ENCODE results near the gene PALM. TPM values are rescaled to one million over a fixed set of nuclear protein-coding genes. Genes with fewer than 3 reads are reported as not detected.
"Not testable (repeated sequence)": the region's sequence is repeated elsewhere in the genome, so short reads cannot be mapped to it uniquely, and the experiment has no call there.

PALM gene
- polyA plus RNA-seq, 1 donor: 36.5 TPM

DNA sequence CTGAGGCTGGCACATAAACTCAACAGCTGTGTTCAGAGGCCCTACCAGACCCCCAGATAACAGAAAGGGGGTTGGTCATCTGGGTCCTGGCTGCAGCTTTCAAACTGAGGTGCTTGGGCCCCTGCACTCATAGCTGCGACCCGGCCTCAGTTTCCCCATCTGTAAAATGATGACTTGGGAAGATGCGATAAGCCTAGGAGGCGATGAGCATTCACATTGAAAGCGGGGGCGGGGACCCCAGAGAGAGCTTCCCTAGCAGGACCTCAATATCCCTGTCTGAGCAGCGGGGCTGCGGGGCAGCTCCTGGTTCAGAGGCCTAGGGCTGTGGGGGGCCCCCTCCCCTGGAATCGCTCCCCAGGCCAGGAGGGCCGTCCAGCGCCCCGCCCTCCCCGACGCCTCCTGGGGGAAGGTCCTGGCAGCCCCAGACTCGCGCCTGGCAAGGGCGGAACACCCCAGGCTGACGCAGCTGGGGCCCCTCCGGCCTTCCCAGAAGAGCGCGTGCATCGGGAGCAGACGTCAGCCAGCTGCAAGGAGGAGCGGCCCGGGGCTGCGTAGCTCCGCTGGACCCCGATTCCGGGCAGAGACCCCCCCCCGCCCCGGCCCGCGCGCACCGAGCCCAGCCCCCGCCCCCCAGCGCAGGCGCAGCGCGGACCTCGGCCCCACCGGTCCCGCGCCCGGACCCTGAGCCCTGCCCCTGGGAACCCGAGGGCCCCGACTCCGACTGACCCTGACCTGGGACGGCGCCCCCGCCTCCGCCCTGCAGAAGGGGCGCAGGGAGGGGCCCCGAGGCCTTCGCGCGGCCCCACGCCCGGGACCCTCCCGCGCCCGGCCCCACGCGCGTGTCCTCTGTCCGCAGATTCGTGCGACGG is 29.1 kb upstream of the PALM start:
- no peak for DNase-seq (ENCODE audit: low read depth)

DNA sequence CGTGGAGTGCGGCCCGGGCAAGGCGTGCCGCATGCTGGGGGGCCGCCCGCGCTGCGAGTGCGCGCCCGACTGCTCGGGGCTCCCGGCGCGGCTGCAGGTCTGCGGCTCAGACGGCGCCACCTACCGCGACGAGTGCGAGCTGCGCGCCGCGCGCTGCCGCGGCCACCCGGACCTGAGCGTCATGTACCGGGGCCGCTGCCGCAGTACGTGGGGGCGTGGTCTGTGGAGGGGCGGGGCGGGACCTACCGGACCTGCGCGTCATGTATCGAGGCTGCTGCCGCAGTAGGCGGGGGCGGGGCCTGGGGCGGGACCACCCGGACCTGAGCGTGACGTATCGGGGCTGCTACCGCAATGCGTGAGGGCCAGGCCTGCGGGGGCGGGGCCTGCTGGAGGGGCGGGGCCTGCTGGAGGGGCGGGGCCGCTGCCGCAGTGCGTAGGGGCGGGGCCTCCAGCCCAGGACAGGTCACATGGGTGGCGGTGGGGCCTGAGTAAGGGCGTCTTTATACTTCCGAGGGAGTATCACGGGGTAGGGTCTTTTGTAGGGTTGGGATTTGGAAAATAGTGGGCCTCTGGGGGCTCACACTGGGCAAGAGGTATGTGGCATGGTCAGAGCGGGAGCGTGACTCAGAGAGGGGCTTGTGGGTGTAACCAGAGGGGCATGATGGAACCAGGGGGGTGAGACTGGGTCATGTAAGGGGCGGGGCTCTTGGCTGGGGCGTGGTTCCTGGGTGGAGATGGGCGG is 28.3 kb upstream of the PALM start:
- peak; percentile 77 for DNase-seq (ENCODE audit: low read depth)

DNA sequence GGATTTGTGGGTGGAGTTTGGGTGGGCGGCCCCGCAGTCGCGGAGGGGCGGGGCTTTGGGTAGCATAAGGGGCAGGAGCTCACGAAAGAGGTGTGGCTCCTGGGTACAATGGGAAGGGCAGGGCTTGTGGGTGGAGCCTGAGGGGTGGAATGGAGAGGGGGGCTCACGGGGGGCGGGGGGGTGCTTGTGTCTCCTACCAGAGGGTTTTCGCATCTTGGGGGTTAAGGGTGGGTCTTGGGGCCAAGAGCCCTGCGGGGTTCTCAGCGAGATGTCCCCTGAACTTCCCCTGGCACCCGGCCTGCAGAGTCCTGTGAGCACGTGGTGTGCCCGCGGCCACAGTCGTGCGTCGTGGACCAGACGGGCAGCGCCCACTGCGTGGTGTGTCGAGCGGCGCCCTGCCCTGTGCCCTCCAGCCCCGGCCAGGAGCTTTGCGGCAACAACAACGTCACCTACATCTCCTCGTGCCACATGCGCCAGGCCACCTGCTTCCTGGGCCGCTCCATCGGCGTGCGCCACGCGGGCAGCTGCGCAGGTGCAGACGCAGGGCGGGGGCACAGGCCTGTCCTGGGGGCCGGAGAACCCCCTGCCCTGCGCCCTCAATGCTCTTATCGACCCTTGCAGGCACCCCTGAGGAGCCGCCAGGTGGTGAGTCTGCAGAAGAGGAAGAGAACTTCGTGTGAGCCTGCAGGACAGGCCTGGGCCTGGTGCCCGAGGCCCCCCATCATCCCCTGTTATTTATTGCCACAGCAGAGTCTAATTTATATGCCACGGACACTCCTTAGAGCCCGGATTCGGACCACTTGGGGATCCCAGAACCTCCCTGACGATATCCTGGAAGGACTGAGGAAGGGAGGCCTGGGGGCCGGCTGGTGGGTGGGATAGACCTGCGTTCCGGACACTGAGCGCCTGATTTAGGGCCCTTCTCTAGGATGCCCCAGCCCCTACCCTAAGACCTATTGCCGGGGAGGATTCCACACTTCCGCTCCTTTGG is 27.4 kb upstream of the PALM start:
- no peak for DNase-seq (ENCODE audit: low read depth)

DNA sequence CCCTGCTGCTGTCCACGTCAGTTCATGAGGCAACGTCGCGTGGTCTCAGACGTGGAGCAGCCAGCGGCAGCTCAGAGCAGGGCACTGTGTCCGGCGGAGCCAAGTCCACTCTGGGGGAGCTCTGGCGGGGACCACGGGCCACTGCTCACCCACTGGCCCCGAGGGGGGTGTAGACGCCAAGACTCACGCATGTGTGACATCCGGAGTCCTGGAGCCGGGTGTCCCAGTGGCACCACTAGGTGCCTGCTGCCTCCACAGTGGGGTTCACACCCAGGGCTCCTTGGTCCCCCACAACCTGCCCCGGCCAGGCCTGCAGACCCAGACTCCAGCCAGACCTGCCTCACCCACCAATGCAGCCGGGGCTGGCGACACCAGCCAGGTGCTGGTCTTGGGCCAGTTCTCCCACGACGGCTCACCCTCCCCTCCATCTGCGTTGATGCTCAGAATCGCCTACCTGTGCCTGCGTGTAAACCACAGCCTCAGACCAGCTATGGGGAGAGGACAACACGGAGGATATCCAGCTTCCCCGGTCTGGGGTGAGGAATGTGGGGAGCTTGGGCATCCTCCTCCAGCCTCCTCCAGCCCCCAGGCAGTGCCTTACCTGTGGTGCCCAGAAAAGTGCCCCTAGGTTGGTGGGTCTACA is 25.9 kb upstream of the PALM start:
- DNase-seq (ENCODE audit: low read depth): no peak

DNA sequence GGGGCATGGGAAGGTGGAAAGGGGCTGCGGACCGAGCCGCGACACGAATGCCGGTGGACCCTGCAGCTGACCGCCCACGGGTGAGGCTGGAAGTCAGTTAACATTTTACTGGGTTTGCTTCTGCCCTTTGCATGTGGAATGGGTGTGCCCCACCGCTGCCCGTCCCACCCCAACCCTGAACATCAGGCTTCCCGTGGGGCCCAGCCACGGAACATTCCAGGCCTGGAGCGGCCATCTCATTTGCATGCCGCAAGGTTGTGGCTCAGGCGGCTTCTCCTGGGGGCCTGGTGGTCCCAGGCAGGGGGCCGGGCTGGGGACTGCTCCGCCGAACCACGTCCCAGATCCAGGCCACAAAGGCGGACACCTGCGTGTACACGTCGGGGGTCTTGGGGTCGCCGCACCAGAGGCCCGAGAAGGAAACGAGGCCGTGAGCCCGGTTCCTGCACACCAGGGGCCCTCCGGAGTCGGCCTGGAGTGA is 23.2 kb upstream of the PALM start:
- DNase-seq (ENCODE audit: low read depth): no peak

DNA sequence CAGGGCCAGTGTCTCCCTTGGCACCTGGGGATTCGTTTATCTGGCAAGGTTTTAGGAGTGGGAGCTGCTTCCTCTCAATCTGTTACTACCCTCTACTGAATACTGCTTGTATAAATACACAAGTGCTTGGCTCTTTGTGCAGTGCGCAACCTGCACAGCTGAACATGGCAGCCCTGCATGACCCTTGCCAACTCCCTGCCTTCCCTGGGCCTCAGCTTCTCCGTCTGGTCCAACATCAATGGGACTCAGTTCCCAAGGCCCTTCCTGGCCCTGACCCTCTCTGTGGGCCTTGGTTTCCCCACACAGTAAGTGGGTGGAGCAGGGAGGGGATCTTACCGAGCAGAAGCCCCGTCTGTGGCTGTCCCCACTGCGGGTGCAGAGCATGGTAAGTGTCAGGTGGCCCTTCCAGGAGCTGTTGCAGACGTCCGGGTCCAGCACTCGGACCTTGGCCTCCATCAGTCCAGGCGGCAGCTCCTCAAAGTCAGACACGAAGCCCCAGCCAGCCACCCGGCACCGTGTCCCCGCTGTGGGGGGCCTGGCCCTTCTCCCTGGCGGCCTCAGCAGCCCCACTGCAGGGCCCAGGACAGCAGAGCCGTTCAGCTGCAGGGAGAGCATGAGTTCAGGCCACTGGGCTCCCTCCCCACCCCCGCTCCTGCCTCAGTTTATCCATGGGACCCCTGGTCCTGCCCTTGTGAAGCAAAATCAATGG is 22.0 kb upstream of the PALM start:
- no peak for DNase-seq (ENCODE audit: low read depth)

DNA sequence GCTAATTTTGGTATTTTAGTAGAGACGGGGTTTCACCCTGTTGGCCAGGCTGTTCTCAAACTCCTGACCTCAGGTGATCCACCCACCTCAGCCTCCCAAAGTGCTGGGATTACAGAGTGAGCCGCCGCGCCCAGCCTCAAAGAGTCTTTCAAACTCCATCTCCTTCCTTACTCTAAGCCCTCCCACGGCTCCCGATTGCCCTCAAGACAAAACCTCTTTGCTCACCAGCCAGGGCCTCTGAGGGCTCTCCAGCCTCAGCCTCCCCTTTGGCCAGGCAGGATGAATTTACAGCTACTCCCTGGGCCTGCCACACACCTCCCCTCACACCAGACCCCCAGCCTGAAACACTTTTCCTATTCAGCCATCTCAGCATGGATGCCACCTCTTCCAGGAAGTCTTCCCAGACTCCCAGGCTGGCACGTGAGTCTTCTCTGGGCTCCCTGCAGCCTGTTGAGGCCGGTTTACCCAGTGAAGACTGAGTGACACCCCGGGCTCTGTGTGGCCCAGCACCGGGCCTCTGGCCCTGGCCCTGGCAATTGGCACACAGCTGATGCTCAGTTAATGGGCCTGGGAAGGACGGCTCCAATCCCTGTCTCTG is 21.1 kb upstream of the PALM start:
- DNase-seq (ENCODE audit: low read depth): no peak

DNA sequence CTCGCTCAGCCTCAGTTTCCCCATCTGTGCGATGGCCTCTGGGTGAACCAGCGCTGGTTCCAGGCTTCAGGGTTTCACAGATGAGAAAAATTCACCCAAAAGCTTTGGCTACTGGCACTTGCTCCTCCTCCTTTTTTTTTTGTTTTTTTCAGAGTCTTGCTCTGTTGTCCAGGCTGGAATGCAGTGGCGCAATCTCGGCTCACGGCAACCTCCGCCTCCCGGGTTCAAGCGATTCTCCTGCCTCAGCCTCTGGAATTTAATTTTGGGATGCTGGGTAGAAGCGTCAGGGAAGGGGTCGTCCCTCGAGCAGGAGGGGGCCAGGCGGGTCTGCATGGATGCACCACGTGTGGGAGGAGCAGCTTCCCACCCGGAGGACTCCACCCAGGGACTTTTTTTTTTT is 20.5 kb upstream of the PALM start:
- DNase-seq (ENCODE audit: low read depth): no peak

DNA sequence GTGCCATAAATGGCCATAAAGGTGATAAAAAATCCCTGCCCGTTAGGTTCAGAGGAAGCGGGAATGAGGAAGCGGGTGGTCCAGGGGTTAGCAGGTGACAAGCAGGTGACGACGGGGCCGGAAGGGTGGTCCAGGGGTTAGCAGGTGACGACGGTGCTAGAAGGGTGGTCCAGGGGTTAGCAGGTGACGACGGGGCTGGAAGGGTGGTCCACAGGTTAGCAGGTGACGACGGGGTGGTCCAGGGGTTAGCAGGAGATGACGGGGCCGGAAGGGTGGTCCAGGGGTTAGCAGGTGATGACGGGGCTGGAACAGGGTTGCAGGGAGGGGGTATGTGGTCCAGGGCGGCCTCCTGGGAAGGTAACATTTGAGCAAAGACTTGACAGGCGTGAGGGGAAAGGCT is 19.7 kb upstream of the PALM start:
- no peak for DNase-seq (ENCODE audit: low read depth)

DNA sequence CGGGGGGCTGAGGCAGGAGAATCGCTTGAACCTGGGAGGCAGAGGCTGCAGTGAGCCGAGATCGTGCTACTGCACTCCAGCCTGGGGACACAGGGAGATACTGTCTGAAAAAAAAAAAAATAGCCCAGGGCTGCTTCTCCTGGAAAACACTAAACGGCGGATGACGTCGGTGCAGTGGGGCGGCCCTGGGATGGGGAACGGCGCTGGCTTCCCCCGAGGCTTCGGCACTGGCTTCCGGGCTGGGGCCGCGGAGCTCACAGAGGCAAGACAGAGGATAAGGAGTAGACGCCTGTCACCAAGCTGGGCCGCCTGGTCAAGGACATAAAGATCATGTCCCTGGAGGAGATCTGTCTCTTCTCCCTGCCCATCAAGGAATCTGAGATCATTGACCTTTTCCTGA is 18.5 kb upstream of the PALM start:
- no peak for DNase-seq (ENCODE audit: low read depth)

DNA sequence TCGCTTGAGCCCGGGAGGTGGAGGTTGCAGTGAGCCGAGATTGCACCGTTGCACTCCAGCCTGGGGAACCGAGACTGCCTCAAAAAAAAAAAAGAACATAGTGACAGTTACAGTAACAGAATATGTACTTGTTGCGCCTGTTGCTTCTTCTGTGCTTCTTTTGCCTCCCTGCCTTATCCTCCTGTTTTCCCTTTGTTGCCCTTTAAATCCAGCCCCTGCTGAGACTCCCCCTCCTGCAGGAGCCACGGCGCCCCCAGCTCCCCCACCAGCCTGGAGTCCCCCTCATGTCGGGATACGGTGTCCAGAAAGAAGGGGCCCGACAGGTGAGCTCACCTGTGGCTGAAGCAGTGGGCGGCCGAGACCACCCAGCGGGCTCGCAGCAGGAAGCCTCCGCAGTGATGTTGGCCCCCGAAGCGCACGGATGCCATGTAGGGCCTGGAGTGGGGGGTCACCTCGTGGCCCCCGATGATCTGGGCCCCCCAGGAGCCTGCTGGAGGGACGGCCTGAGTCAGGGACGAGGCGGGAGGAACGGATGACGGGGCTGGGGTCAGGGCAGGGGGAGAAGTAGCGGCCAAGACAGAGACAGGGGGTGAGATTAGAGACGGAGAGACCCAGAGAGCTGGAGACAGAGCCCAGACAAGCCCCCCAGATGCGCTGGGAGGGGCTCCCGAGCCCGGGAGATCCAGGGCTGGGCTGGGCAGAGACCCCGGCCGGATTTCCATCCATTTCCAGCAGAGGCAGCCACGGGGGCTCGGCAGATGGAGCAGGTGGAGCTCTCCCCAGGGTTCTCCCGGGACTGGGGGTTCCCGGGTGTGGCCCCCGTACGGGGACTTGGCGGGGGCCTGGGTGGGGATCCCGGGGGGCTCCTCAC is 14.0 kb upstream of the PALM start:
- DNase-seq (ENCODE audit: low read depth): no peak

DNA sequence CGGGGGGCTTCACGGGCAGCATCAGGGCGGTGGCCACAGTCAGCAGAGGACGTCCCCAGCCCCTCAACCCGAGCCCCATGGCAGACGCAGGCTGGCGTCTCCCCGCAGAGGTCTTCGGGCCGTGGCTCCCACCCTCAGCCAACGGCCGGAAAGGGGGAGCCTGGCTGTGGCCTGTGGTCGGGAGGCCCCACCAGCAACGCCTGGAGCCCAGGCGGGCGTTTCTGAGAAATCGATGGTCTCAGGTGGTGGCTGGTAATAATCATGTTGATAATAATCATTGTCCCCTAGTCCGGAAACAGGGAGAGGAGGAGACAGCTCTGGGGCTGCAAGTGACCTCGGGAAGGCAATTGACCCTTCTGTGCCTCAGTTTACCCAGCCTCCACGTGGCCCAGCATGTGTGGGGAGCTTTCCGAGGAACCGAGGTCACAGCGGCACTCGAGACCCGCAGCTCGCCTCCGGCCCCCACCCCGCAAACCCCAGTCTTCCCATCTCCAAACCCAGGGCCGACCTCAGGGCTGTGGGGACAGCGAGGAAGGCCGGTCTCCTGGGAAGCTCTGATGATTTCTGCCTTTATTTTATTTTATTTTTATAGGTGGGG is 13.3 kb upstream of the PALM start, which contains the start of gene PRSS57:
TSS of gene PRSS57 (minus strand) at position 101 of the 598 bp plus-strand sequence. CDS start at position 79, 22 bp downstream.
- no peak for DNase-seq (ENCODE audit: low read depth)

DNA sequence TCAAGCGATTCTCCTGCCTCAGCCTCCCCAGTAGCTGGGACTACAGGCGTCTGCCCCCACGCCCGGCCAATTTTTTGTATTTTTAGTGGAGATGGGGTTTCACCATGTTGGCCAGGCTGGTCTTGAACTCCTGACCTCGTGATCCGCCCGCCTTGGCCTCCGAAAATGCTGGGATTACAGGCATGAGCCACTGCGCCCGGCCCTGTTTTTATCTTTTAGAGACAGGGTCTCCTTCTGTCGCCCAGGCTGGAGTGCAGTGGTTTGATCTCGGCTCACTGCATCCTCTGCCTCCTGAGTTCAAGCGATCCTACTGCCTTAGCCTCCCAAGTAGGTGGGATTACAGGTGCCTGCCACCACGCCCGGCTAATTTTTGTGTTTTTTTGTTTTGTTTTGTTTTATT is 10.2 kb upstream of the PALM start:
- DNase-seq (ENCODE audit: low read depth): not testable (repeated sequence)

DNA sequence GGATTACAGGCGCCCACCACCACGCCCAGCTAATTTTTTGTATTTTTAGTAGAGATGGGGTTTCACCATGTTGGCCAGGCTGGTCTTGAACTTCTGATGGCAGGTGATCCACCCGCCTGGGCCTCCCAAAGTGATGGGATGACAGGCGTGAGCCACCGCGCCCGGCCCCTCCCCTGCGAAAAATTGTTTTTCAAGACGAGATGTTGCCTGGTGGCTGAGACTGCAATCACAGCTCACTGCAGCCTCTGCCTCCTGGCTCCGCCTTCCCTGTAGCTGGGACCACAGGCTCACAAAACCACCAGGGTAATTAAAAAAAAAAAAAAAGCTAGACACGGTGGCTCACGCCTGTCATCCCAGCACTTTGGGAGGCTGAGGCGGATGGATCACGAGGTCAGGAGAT is 8.8 kb upstream of the PALM start:
- DNase-seq (ENCODE audit: low read depth): not testable (repeated sequence)

DNA sequence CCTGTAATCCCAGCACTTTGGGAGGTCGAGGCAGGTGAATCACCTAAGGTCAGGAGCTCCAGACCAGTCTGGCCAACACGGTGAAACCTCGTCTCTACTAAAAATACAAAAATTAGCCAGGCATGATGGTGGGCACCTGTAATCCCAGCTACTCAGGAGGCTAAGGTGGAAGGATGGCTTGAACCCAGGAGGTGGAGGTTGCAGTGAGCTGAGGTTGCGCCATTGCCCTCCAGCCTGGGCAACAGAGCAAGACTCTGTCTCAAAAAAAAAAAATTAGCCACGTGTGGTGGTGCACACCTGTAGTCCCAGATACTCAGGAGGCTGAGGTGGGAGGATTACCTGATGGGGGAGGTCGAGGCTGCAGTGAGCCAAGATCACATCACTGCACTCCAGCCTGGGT is 5.9 kb upstream of the PALM start:
- not testable (repeated sequence) for DNase-seq (ENCODE audit: low read depth)

DNA sequence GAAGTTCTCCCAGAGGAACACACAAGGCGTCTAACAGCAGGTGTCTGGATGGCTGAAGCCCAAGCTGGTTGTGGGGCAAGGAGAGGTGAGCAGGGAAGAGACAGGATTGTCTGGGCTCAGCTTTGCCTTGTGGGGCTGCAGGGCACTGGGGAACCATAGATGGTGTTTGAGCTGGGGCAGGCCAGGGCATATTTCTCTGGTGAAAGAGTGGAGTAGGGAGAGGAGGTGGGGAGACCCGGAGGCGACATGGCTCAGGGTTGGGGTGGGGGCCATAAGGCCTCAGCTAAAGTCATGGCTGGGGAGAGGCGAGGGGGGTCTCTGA is 5.4 kb upstream of the PALM start:
- DNase-seq (ENCODE audit: low read depth): no peak

DNA sequence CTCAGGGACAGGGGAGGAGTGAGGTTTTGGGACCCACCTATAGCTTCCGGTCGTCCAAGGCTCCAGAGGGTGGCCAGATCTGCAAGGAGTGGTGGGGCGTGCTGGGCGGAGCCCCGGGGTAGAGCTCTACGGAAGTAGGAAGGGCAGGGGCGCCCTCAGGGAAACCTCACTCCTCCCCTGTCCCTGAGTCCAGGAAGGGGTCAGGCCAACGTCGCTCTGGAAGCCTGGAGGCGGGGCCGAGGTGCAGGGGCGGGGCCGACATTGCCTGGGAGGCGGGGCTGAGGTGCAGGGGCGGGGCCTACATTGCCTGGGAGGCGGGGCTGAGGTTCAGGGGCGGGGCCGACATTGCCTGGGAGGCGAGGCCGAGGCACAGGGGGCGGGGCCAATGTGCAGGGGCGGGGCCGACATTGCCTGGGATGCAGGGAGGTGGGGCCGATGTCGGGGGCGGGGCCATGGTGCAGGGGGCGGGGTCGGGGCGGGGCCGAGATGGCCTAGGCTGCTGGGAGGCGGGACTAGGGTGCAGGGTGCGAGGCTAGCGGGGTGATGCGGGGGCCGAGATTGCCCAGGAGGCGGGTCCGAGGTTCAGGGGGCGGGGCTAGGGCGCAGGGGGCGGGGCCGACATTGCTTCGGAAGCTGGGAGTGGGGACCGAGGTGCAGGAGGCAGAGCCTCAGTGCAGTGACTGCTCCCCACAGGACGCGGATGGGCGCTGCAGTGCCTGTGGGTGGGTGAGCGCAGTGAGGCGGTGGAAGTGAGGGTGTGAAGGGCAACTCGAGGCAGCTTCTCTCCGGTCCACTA is 4.9 kb upstream of the PALM start:
- no peak for DNase-seq (ENCODE audit: low read depth)

DNA sequence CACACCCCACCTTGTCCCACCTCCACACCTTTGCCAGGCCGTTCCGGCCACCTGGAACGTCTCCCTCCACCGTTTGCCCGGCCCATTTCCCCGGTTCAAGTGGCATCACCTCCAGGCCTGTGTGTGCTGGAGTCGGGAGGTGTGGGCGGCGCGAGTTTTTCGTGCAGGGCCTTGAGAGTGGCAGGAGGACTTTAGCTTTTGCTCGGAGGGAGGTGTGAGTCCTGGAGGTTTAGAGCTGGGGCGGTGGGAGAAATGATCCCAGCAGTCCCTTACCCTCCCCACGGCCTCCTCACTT is 4.3 kb upstream of the PALM start:
- DNase-seq (ENCODE audit: low read depth): no peak
